ENCODE results near the gene YEATS4. TPM values are rescaled to one million over a fixed set of nuclear protein-coding genes. Genes with fewer than 3 reads are reported as not detected.

Gene YEATS4
- total RNA-seq, 3 donors from 2014 or later (not counting 1 experiment from before 2014, with no cell fraction given): 18.2 to 23.9 (median 20.3) TPM

DNA sequence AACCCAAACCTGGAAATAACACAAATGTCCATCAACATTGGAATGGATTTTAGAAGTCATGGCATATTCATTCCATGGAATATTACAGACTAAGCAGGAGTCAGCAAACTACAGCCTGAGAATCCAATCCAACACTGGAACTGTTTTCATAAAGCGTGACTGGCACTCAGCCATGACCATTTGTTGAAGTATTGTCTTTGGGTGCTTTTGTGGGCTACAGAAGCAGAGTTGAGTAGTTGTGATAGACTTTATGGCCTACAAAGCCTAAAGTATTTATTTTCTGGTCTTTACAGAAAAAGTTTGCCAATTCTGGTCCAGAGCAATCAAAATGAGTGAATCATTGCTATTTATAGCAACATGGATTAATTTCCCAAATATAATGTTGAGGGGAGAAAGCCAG, 76.1 kb downstream of the YEATS4 start:
- whole genome bisulfite sequencing (ENCODE audit: insufficient coverage): 83% methylated on average over 1 of the region's 1 CpG
- no peak overlapping the region for H3K4me3 ChIP-seq (ENCODE audit: low read length)
- DNase-seq (no peak), ATAC-seq (no peak)
- H3K4me3 Mint-ChIP-seq: no peak overlapping the region
- intact Hi-C loops (cut with micrococcal nuclease): no loop called here
- H3K9me3 Mint-ChIP-seq: no peaks in the 10 kb centered on the region
- H3K27ac Mint-ChIP-seq: no peak overlapping the region
- TF ChIP-seq, protein P1, sequence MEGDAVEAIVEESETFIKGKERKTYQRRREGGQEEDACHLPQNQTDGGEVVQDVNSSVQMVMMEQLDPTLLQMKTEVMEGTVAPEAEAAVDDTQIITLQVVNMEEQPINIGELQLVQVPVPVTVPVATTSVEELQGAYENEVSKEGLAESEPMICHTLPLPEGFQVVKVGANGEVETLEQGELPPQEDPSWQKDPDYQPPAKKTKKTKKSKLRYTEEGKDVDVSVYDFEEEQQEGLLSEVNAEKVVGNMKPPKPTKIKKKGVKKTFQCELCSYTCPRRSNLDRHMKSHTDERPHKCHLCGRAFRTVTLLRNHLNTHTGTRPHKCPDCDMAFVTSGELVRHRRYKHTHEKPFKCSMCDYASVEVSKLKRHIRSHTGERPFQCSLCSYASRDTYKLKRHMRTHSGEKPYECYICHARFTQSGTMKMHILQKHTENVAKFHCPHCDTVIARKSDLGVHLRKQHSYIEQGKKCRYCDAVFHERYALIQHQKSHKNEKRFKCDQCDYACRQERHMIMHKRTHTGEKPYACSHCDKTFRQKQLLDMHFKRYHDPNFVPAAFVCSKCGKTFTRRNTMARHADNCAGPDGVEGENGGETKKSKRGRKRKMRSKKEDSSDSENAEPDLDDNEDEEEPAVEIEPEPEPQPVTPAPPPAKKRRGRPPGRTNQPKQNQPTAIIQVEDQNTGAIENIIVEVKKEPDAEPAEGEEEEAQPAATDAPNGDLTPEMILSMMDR (IDR thresholded peaks at IDR 0.05): no peak
- no peaks in the 10 kb centered on the region for H3K36me3 ChIP-seq (ENCODE audit: control insufficient read depth, insufficient read depth, low read length)
- no peaks in the 10 kb centered on the region for H3K4me1 Mint-ChIP-seq
- H3K36me3 Mint-ChIP-seq: no peaks in the 10 kb centered on the region
- no peaks in the 10 kb centered on the region for H3K9me3 ChIP-seq (ENCODE audit: control insufficient read depth, insufficient read depth, low read length)
- no peaks in the 10 kb centered on the region for H3K4me1 ChIP-seq (ENCODE audit: control insufficient read depth, insufficient read depth, low read length)
- H3K27me3 Mint-ChIP-seq (ENCODE audit: low read depth in 2 of 2): peaks cover 0 to 6% of the 10 kb centered on the region in 2 donors
- H3K27me3 ChIP-seq (ENCODE audit: control insufficient read depth, insufficient read depth, low read length): no peaks in the 10 kb centered on the region
- H3K27ac ChIP-seq (ENCODE audit: low read length): no peak overlapping the region

DNA sequence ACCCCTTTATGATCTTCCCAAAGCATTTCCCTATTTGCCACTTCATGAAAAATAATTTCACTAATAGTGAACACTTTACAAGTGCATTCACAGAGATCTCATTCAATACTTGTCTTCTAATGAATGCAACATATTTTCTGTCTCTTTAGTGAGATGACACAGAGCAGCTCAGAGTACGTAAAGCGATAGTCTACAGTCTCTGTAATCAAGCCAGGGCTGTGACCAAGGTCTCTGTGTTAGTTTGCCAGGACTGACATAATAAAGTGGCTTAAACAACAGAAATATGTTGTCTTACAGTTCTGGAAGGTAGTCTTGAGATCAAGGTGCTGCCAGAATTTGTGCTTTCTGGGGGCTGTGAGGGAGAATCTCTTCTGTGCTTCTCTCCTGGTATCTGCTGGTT, 77.5 kb downstream of the YEATS4 start:
- 93% methylated on average over 2 of the region's 2 CpGs for WGBS (ENCODE audit: insufficient coverage)
- H3K4me1 Mint-ChIP-seq: no peaks in the 10 kb centered on the region
- no peak overlapping the region for H3K4me3 Mint-ChIP-seq
- Histone ChIP-seq H3K36me3 (ENCODE audit: control insufficient read depth, insufficient read depth, low read length) (no peaks in the 10 kb centered on the region), H3K27me3 (ENCODE audit: control insufficient read depth, insufficient read depth, low read length) (no peaks in the 10 kb centered on the region), H3K4me1 (ENCODE audit: control insufficient read depth, insufficient read depth, low read length) (no peaks in the 10 kb centered on the region), H3K9me3 (ENCODE audit: control insufficient read depth, insufficient read depth, low read length) (no peaks in the 10 kb centered on the region), H3K4me3 (ENCODE audit: low read length) (no peak overlapping the region), H3K27ac (ENCODE audit: low read length) (no peak overlapping the region)
- peaks cover 0 to 9% of the 10 kb centered on the region in 2 donors for H3K27me3 Mint-ChIP-seq (ENCODE audit: low read depth in 2 of 2)
- TF ChIP-seq, protein P1 (IDR thresholded peaks at IDR 0.05): no peak
- no peak overlapping the region for H3K27ac Mint-ChIP-seq
- no peaks in the 10 kb centered on the region for H3K9me3 Mint-ChIP-seq
- no peak for ATAC-seq
- no peaks in the 10 kb centered on the region for H3K36me3 Mint-ChIP-seq
- no peak for DNase-seq
- intact Hi-C loops (cut with micrococcal nuclease): no loop called here

DNA sequence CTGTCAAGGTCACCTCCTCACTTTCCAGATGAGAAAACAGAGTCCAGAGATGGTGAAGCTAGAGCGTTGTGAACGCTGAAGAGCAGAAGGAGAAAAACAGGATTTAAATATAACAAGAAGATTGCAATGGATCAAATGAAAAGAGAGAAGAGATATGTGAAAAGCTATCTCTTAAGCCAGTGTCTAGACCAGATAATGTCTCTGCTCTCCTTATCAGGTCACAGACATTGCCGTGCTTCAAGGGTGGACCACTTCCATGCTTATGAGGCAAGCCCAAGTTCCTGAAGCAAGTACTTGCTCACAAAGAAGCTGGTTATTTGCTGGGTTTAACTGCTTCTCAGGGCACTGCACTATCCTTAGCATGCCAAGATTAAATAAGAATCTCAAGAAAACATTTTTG, 79.0 kb downstream of the YEATS4 start:
- Mint-ChIP-seq H3K4me1 (no peaks in the 10 kb centered on the region), H3K36me3 (no peaks in the 10 kb centered on the region), H3K27ac (no peak overlapping the region), H3K27me3 (ENCODE audit: low read depth in 2 of 2) (peaks cover 0 to 9% of the 10 kb centered on the region in 2 donors), H3K4me3 (no peak overlapping the region), H3K9me3 (no peaks in the 10 kb centered on the region)
- intact Hi-C loops (cut with micrococcal nuclease): no loop called here
- no peaks in the 10 kb centered on the region for H3K27me3 ChIP-seq (ENCODE audit: control insufficient read depth, insufficient read depth, low read length)
- no peaks in the 10 kb centered on the region for H3K4me1 ChIP-seq (ENCODE audit: control insufficient read depth, insufficient read depth, low read length)
- TF ChIP-seq, protein P1 (IDR thresholded peaks at IDR 0.05): no peak
- DNase-seq: no peak
- no peak overlapping the region for H3K27ac ChIP-seq (ENCODE audit: low read length)
- H3K9me3 ChIP-seq (ENCODE audit: control insufficient read depth, insufficient read depth, low read length): no peaks in the 10 kb centered on the region
- no peak for ATAC-seq
- 93% methylated on average over 3 of the region's 3 CpGs for WGBS (ENCODE audit: insufficient coverage)
- H3K4me3 ChIP-seq (ENCODE audit: low read length): no peak overlapping the region
- no peaks in the 10 kb centered on the region for H3K36me3 ChIP-seq (ENCODE audit: control insufficient read depth, insufficient read depth, low read length)

DNA sequence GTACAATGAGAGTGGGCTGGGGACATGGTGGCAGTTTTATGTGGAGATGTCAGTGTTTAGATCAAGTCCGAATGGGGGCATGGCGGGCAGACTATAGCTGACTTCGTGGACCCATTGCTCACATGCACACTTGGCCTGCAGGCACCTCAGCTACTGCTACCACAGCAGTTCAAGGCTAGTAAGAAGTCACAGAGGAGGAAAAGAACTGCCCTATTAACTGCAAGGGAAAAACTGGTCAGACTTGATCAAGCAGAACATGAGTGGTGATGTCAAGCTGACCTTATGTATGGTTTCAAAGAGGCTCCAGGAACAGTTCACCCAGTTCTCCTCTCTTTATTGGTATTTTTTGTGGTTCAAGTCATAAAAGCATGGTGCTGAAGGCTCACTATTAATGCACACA, 80.5 kb downstream of the YEATS4 start:
- H3K27me3 Mint-ChIP-seq (ENCODE audit: low read depth in 2 of 2): peaks cover 0 to 2% of the 10 kb centered on the region in 2 donors
- ATAC-seq (no peak), DNase-seq (no peak)
- Histone ChIP-seq H3K4me1 (ENCODE audit: control insufficient read depth, insufficient read depth, low read length) (no peaks in the 10 kb centered on the region), H3K4me3 (ENCODE audit: low read length) (no peak overlapping the region), H3K27me3 (ENCODE audit: control insufficient read depth, insufficient read depth, low read length) (no peaks in the 10 kb centered on the region), H3K27ac (ENCODE audit: low read length) (no peak overlapping the region), H3K36me3 (ENCODE audit: control insufficient read depth, insufficient read depth, low read length) (no peaks in the 10 kb centered on the region), H3K9me3 (ENCODE audit: control insufficient read depth, insufficient read depth, low read length) (no peaks in the 10 kb centered on the region)
- no peak overlapping the region for H3K27ac Mint-ChIP-seq
- WGBS (ENCODE audit: insufficient coverage): 91% methylated on average over 3 of the region's 3 CpGs
- no peaks in the 10 kb centered on the region for H3K4me1 Mint-ChIP-seq
- intact Hi-C loops (cut with micrococcal nuclease): no loop called here
- no peaks in the 10 kb centered on the region for H3K9me3 Mint-ChIP-seq
- H3K4me3 Mint-ChIP-seq: no peak overlapping the region
- H3K36me3 Mint-ChIP-seq: no peaks in the 10 kb centered on the region
- TF ChIP-seq, protein P1 (IDR thresholded peaks at IDR 0.05): no peak

Measured in natural killer cell (primary cell).